Right lobe of liver (tissue), 4 donors: ENCODE data around the gene POLR3H.
A peak's percentile ranks its signal among the peaks of the same experiment; 100 is the strongest.

Experiments
- POLR2A ChIP-seq: fragments of 450-650 bp; IDR thresholded peaks from one replicate; pipeline ENCODE4 v1.6.1; 2017; ENCODE audit warnings: antibody characterized with exemption, mild to moderate bottlenecking
- TF ChIP-seq, protein P1 (sequence below), 4 donors: fragments of 200-600 bp in 3 of 4; fragments of 450-650 bp in 1 of 4; IDR thresholded peaks; one replicate each; pipeline versions ENCODE4 v1.5.1 to v1.8.0; 2016 to 2022; ENCODE audit warnings: antibody characterized with exemption in 4 of 4, mild to moderate bottlenecking in 2 of 4
- donor health status: DM: no; HTN: no; CAD: no.
- donor health status: DM: no; HTN: no; CAD: no.
- donor health status: DM: no; HTN: yes; CAD: no.

DNA sequence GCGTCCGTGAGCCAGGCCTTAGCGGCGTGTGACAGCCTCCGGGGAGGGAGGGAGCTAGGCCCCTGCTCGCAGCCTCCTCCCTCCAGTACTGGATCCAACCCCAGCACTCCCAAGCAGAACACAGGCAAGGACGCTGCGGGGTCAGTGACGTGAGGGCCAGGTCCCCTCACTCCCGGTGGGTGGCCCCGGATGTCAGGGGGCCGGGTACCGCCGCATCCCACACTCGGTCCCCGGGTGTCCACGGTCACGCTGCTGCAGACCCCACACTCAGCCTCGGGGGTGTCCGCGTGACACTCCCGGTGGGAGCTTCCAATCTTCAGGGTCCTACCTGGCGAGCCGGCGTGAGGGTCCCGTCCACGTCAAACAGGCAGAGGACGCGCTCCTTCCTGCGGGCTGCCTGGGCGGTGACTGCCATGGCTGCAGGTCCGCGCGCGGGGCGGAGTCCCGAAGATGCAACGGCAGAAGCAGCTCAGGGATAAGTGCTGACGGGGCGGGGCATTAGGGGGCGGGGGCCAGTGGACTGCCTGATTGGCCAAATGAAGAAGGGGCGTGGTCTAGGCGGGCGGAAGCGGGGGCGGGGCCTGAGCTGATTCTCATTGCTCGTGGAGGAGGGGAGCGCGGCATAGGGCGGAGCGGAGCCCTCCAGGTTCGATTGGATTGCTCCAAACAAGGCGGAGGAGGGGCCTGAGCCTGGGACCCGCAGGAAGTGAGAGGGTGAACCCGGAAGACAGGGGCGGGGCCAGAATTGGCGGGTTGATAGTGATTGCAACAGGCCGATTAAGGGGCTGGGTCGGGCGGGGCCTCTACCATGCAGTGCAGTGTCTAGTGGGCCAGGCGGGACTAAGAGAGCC is 45.3 kb upstream of the POLR3H start, which contains the start of gene PMM1:
- TF ChIP-seq, protein P1, sequence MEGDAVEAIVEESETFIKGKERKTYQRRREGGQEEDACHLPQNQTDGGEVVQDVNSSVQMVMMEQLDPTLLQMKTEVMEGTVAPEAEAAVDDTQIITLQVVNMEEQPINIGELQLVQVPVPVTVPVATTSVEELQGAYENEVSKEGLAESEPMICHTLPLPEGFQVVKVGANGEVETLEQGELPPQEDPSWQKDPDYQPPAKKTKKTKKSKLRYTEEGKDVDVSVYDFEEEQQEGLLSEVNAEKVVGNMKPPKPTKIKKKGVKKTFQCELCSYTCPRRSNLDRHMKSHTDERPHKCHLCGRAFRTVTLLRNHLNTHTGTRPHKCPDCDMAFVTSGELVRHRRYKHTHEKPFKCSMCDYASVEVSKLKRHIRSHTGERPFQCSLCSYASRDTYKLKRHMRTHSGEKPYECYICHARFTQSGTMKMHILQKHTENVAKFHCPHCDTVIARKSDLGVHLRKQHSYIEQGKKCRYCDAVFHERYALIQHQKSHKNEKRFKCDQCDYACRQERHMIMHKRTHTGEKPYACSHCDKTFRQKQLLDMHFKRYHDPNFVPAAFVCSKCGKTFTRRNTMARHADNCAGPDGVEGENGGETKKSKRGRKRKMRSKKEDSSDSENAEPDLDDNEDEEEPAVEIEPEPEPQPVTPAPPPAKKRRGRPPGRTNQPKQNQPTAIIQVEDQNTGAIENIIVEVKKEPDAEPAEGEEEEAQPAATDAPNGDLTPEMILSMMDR (IDR thresholded peaks at IDR 0.05) = no peak
- TF ChIP-seq POLR2A = peak; percentile 92
